ENCODE results near the gene DRC3.

- TF ChIP-seq ZNF384 (IDR thresholded peaks at IDR 0.05) (no peak), BHLHE40 (IDR thresholded peaks at IDR 0.05; ENCODE audit: borderline replicate concordance) (no peak), SP1 (IDR thresholded peaks at IDR 0.05) (no peak), HDGF (IDR thresholded peaks at IDR 0.05; ENCODE audit: borderline replicate concordance) (no peak), SUZ12 (IDR thresholded peaks at IDR 0.05) (no peak), PKNOX1 (IDR thresholded peaks at IDR 0.05) (no peak), TARDBP (IDR thresholded peaks at IDR 0.05) (no peak), FOXA1 (IDR thresholded peaks at IDR 0.05) (no peak), FOXM1 (IDR thresholded peaks at IDR 0.05; ENCODE audit: borderline replicate concordance) (no peak), ARNT (IDR thresholded peaks at IDR 0.05) (no peak), NFRKB (IDR thresholded peaks at IDR 0.05) (no peak), CTBP1 (IDR thresholded peaks at IDR 0.05; ENCODE audit: borderline replicate concordance) (no peak)
Measured at GRCh38 chr17:17989081-17989480, 16.4 kb downstream of the DRC3 start.

Measured in HEK293T (cell line).